ENCODE data around the gene MAPKAP1. TPM values are rescaled to one million over a fixed set of nuclear protein-coding genes. Genes with fewer than 3 reads are reported as not detected.
A peak's percentile ranks its signal among the peaks of the same experiment; 100 is the strongest.

The MAPKAP1 gene
- total and polyA plus RNA-seq, 9 of the 15 experiments (the other 6 are each of a cell fraction or from before 2014, with no cell fraction given): 2.6 to 82.1 (median 61.1) TPM

GRCh38 chr9:125558453-125559092 lies 148.4 kb downstream of the MAPKAP1 start (continued):
- TF ChIP-seq ELK3 (CRISPR knock-in tag; IDR thresholded peaks at IDR 0.05) (no peak), MECOM (CRISPR knock-in tag; IDR thresholded peaks at IDR 0.05) (no peak), DEAF1 (CRISPR knock-in tag; IDR thresholded peaks at IDR 0.05) (no peak), ZFP1 (CRISPR knock-in tag; IDR thresholded peaks at IDR 0.05) (no peak), SMC3 (conservative IDR thresholded peaks at IDR 0.05; ENCODE audit: insufficient read depth, low read depth, low read length) (peak; percentile 64), ZNF512 (tag; IDR thresholded peaks at IDR 0.05) (no peak), AFF1 (IDR thresholded peaks at IDR 0.05; ENCODE audit: low read depth in 1 of 2, partially characterized antibody in 2 of 2) (no peak), REST (IDR thresholded peaks at IDR 0.05; ENCODE audit: borderline replicate concordance) (peak; percentile 71; the same call in 1 of the 2 replicates), REST (CRISPR knock-in tag; IDR thresholded peaks at IDR 0.05; ENCODE audit: low read depth) (no peak)

Data from K562 (cell line).